MCF 10A (cell line): ENCODE results near the gene MRPL51. TPM values are rescaled to one million over a fixed set of nuclear protein-coding genes. Genes with fewer than 3 reads are reported as not detected.
A peak's percentile ranks its signal among the peaks of the same experiment; 100 is the strongest.

Experiments used
- BruUV-seq: library from RNA; stranded (reverse); fragments of 400-500 nt; replicated peaks from 2 replicates; lab custom pipeline; 2021; lab: Mats Ljungman, UMichigan
- CTCF ChIA-PET: fragments of 300-600 bp; sonication (Branson Sonifier 250); formaldehyde crosslinking; extraction: SDS; loops from one replicate; lab custom pipeline; 2021; ENCODE audit warnings: antibody characterized with exemption, inconsistent platforms; lab: Yijun Ruan, JAX
- POLR2A ChIA-PET: fragments of 300-600, 350-650 bp; sonication (Branson Sonifier 250); formaldehyde crosslinking; extraction: SDS; loops from one replicate; lab custom pipeline; 2020; ENCODE audit warnings: antibody characterized with exemption, inconsistent platforms; lab: Yijun Ruan, JAX
- DNase-seq: peaks from one replicate; pipeline ENCODE4 v3.0.0-alpha.2; 2018; ENCODE audit not compliant: unreplicated experiment
- H3K27ac Mint-ChIP-seq: one replicate; pipeline ENCODE4 v1.8.0; 2022; ENCODE audit warnings: mild to moderate bottlenecking, low read depth, mixed read lengths; ENCODE audit not compliant: unreplicated experiment
- H3K27me3 Mint-ChIP-seq: one replicate; pipeline ENCODE4 v1.8.0; 2022; ENCODE audit warnings: mixed read lengths; ENCODE audit not compliant: insufficient read depth, unreplicated experiment
- H3K36me3 Mint-ChIP-seq: one replicate; pipeline ENCODE4 v1.8.0; 2022; ENCODE audit warnings: mild to moderate bottlenecking, moderate library complexity, mixed read lengths; ENCODE audit not compliant: insufficient read depth, unreplicated experiment
- H3K4me1 Mint-ChIP-seq: one replicate; pipeline ENCODE4 v1.8.0; 2022; ENCODE audit warnings: mixed read lengths; ENCODE audit not compliant: insufficient read depth, unreplicated experiment
- H3K4me3 Mint-ChIP-seq: one replicate; pipeline ENCODE4 v1.8.0; 2022; ENCODE audit warnings: mild to moderate bottlenecking, moderate library complexity, mixed read lengths; ENCODE audit not compliant: unreplicated experiment
- H3K9me3 Mint-ChIP-seq: one replicate; pipeline ENCODE4 v1.8.0; 2022; ENCODE audit warnings: mixed read lengths; ENCODE audit not compliant: unreplicated experiment
- intact Hi-C: fragments of 100-400 bp; cut with micrococcal nuclease; formaldehyde crosslinking; loops from 2 replicates; pipeline ENCODE4 v1.14.1; 2022
- total RNA-seq: library from RNA; stranded (reverse); gene quantifications from 2 replicates; pipeline ENCODE4 v1.2.3, GENCODE V29; 2022
- TF ChIP-seq, protein P1 (sequence below): fragments of 200-600 bp; IDR thresholded peaks from one replicate; pipeline ENCODE4 v1.8.0; 2022; ENCODE audit warnings: antibody characterized with exemption, mild to moderate bottlenecking; ENCODE audit not compliant: unreplicated experiment

Gene MRPL51
- total RNA-seq, 1 experiment from 2014 or later = 230 TPM

DNA sequence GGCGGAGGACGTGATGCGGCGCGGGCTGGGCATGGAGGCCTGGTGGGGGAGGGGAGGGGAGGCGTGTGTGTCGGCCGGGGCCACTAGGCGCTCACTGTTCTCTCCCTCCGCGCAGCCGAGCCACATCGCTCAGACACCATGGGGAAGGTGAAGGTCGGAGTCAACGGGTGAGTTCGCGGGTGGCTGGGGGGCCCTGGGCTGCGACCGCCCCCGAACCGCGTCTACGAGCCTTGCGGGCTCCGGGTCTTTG, 41.6 kb upstream of the MRPL51 start:
- Mint-ChIP-seq H3K4me3 (peak overlapping the region; percentile 88), H3K27ac (peak overlapping the region; percentile 95), H3K27me3 (no peaks in the 10 kb centered on the region), H3K9me3 (no peaks in the 10 kb centered on the region), H3K36me3 (peaks cover 66% of the 10 kb centered on the region), H3K4me1 (peaks cover 38% of the 10 kb centered on the region)
- BruUV-seq = no TSS peak
- DNase-seq = no peak
- ChIA-PET POLR2A (interaction anchor here (0.6 to 7.0 kb wide), 36 partner anchors 14 to 434 kb away, joined by 3 to 74 read pairs (median 4); partner anchors contain the start of genes CD9, COPS7A, LTBR and MRPL51), CTCF (interaction anchor here (0.5 to 8.2 kb wide), 7 partner anchors 11 to 110 kb away, joined by 3 to 99 read pairs (median 4); no protein-coding TSS in a partner anchor)
- intact Hi-C loops = loop anchor here (1.0 to 2.0 kb wide), 3 partner anchors 42 to 103 kb away; partner anchors contain the start of genes MRPL51 and VAMP1
- TF ChIP-seq, protein P1, sequence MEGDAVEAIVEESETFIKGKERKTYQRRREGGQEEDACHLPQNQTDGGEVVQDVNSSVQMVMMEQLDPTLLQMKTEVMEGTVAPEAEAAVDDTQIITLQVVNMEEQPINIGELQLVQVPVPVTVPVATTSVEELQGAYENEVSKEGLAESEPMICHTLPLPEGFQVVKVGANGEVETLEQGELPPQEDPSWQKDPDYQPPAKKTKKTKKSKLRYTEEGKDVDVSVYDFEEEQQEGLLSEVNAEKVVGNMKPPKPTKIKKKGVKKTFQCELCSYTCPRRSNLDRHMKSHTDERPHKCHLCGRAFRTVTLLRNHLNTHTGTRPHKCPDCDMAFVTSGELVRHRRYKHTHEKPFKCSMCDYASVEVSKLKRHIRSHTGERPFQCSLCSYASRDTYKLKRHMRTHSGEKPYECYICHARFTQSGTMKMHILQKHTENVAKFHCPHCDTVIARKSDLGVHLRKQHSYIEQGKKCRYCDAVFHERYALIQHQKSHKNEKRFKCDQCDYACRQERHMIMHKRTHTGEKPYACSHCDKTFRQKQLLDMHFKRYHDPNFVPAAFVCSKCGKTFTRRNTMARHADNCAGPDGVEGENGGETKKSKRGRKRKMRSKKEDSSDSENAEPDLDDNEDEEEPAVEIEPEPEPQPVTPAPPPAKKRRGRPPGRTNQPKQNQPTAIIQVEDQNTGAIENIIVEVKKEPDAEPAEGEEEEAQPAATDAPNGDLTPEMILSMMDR = no peak

DNA sequence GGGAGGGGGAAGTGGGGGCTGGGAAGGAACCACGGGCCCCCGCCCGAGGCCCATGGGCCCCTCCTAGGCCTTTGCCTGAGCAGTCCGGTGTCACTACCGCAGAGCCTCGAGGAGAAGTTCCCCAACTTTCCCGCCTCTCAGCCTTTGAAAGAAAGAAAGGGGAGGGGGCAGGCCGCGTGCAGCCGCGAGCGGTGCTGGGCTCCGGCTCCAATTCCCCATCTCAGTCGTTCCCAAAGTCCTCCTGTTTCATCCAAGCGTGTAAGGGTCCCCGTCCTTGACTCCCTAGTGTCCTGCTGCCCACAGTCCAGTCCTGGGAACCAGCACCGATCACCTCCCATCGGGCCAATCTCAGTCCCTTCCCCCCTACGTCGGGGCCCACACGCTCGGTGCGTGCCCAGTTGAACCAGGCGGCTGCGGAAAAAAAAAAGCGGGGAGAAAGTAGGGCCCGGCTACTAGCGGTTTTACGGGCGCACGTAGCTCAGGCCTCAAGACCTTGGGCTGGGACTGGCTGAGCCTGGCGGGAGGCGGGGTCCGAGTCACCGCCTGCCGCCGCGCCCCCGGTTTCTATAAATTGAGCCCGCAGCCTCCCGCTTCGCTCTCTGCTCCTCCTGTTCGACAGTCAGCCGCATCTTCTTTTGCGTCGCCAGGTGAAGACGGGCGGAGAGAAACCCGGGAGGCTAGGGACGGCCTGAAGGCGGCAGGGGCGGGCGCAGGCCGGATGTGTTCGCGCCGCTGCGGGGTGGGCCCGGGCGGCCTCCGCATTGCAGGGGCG, 41.0 kb upstream of the MRPL51 start, which contains the start of gene GAPDH:
TSS of gene GAPDH (plus strand) at position 595 of the 772 bp plus-strand sequence. CDS start 316 bp downstream, outside the sequence.
- H3K27ac Mint-ChIP-seq = peak within 1 kb of the TSS; percentile 95
- no peaks in the 10 kb centered on the region for H3K27me3 Mint-ChIP-seq
- ChIA-PET CTCF (interaction anchor here (0.5 to 8.2 kb wide), 7 partner anchors 10 to 110 kb away, joined by 3 to 99 read pairs (median 4); no protein-coding TSS in a partner anchor), POLR2A (interaction anchor here (0.6 to 7.0 kb wide), 42 partner anchors 14 to 434 kb away, joined by 3 to 74 read pairs (median 4); partner anchors contain the start of genes CD9, COPS7A, LTBR and MRPL51)
- H3K36me3 Mint-ChIP-seq = peaks cover 71% of the 10 kb centered on the region
- peak within 1 kb of the TSS; percentile 88 for H3K4me3 Mint-ChIP-seq
- intact Hi-C loops = loop anchor here (1.0 to 2.0 kb wide), 3 partner anchors 41 to 103 kb away; partner anchors contain the start of genes MRPL51 and VAMP1
- peak; percentile 98 for DNase-seq
- peaks cover 34% of the 10 kb centered on the region for H3K4me1 Mint-ChIP-seq
- no peaks in the 10 kb centered on the region for H3K9me3 Mint-ChIP-seq
- no TSS peak for BruUV-seq
- TF ChIP-seq, protein P1 = no peak

DNA sequence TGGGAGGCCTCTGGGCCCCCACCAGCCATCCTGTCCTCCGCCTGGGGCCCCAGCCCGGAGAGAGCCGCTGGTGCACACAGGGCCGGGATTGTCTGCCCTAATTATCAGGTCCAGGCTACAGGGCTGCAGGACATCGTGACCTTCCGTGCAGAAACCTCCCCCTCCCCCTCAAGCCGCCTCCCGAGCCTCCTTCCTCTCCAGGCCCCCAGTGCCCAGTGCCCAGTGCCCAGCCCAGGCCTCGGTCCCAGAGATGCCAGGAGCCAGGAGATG, 40.5 kb upstream of the MRPL51 start:
- ChIA-PET POLR2A (interaction anchor here (0.6 to 7.0 kb wide), 32 partner anchors 10 to 319 kb away, joined by 3 to 74 read pairs (median 5); partner anchors contain the start of genes MRPL51, NOP2, SCNN1A and TAPBPL), CTCF (interaction anchor here (8.2 kb wide), 1 partner anchor 109 kb away, joined by 99 read pairs; no protein-coding TSS in a partner anchor)
- H3K9me3 Mint-ChIP-seq = no peaks in the 10 kb centered on the region
- peak overlapping the region; percentile 88 for H3K4me3 Mint-ChIP-seq
- no TSS peak for BruUV-seq
- peaks cover 72% of the 10 kb centered on the region for H3K36me3 Mint-ChIP-seq
- no peak for DNase-seq
- intact Hi-C loops = no loop called here
- TF ChIP-seq, protein P1 = no peak
- H3K4me1 Mint-ChIP-seq = peaks cover 34% of the 10 kb centered on the region
- H3K27ac Mint-ChIP-seq = peak overlapping the region; percentile 95
- H3K27me3 Mint-ChIP-seq = no peaks in the 10 kb centered on the region
